ENCODE data around the gene MGAT5B.
"Not testable (repeated sequence)": the region's sequence is repeated elsewhere in the genome, so short reads cannot be mapped to it uniquely, and the experiment has no call there.

Gene MGAT5B

GRCh38 chr17:76849160-76849559 lies 19.0 kb upstream of the MGAT5B start:
- not testable (repeated sequence) for DNase-seq

- DNase-seq: no peak
Measured at GRCh38 chr17:76852843-76853242, 15.4 kb upstream of the MGAT5B start.

GRCh38 chr17:76855105-76855504 lies 13.1 kb upstream of the MGAT5B start:
- no peak for DNase-seq

- DNase-seq: no peak
Measured at GRCh38 chr17:76862079-76862478, 6.1 kb upstream of the MGAT5B start.

- no peak for DNase-seq
Measured at GRCh38 chr17:76862494-76862893, 5.7 kb upstream of the MGAT5B start.

- no peak for DNase-seq
Measured at GRCh38 chr17:76864024-76864423, 4.2 kb upstream of the MGAT5B start.

GRCh38 chr17:76865174-76865573 lies 3.0 kb upstream of the MGAT5B start:
- DNase-seq: no peak

GRCh38 chr17:76866203-76866602 lies 2.0 kb upstream of the MGAT5B start:
- DNase-seq: no peak

GRCh38 chr17:76866774-76867577 lies 1.2 kb upstream of the MGAT5B start:
- no peak for DNase-seq

- no peak for DNase-seq
Measured at GRCh38 chr17:76867578-76868175, 527 bp upstream of the MGAT5B start.

GRCh38 chr17:76868669-76869495 lies 678 bp downstream of the MGAT5B start:
- no peak for DNase-seq

- DNase-seq: no peak
Measured at GRCh38 chr17:76869496-76870376, 1.5 kb downstream of the MGAT5B start.

- no peak for DNase-seq
Measured at GRCh38 chr17:76870377-76870714, 2.1 kb downstream of the MGAT5B start.

GRCh38 chr17:76871668-76872067 lies 3.5 kb downstream of the MGAT5B start:
- DNase-seq: no peak

- no peak for DNase-seq
Measured at GRCh38 chr17:76872221-76872873, 4.1 kb downstream of the MGAT5B start.

- DNase-seq: no peak
Measured at GRCh38 chr17:76872874-76873221, 4.6 kb downstream of the MGAT5B start.

- DNase-seq: no peak
Measured at GRCh38 chr17:76873856-76874255, 5.7 kb downstream of the MGAT5B start.

GRCh38 chr17:76877437-76877836 lies 9.2 kb downstream of the MGAT5B start:
- no peak for DNase-seq

GRCh38 chr17:76878568-76878967 lies 10.4 kb downstream of the MGAT5B start:
- no peak for DNase-seq

GRCh38 chr17:76879254-76879653 lies 11.1 kb downstream of the MGAT5B start:
- no peak for DNase-seq

GRCh38 chr17:76879691-76880090 lies 11.5 kb downstream of the MGAT5B start:
- no peak for DNase-seq

- DNase-seq: no peak
Measured at GRCh38 chr17:76880268-76880667, 12.1 kb downstream of the MGAT5B start.

Data from CD4-positive, alpha-beta T cell treated with Interleukin-17A for 4 hours (primary cell).